GM12878 (cell line): ENCODE results near the gene POMT1. TPM values are rescaled to one million over a fixed set of nuclear protein-coding genes. Genes with fewer than 3 reads are reported as not detected.

Experiments
- ATAC-seq: fragments of 200-7000 bp; cut with Tn5 transposase; 3 replicates; pipeline ENCODE4 v1.9.1; 2020; ENCODE audit warnings: mild to moderate bottlenecking, moderate library complexity
- BruUV-seq: library from RNA; stranded (reverse); fragments of 400-500 nt; replicated peaks from 2 replicates; lab custom pipeline; 2021; lab: Mats Ljungman, UMichigan
- CTCF ChIA-PET: fragments of 300-600 bp; sonication (Branson Sonifier 250); formaldehyde crosslinking; extraction: SDS; loops from one replicate; lab custom pipeline; 2021; ENCODE audit warnings: inconsistent platforms; lab: Yijun Ruan, JAX
- POLR2A ChIA-PET: fragments of 350-600 bp; formaldehyde crosslinking; extraction: SDS; loops from one replicate; lab custom pipeline; 2021; ENCODE audit warnings: inconsistent platforms; lab: Charles Lee
- RAD21 ChIA-PET: fragments of 300-600 bp; sonication (Branson Sonifier 250); formaldehyde crosslinking; loops from one replicate; lab custom pipeline; 2023; ENCODE audit warnings: antibody characterized with exemption; ENCODE audit not compliant: unreplicated experiment; lab: Charles Lee
- SMC1A ChIA-PET: fragments of 300-600 bp; sonication (Branson Sonifier 250); formaldehyde crosslinking; loops from one replicate; lab custom pipeline; 2023; ENCODE audit not compliant: unreplicated experiment, uncharacterized antibody; lab: Charles Lee
- DNase-seq: peaks from one replicate; pipeline ENCODE4 v3.0.0-alpha.2; 2011; ENCODE audit warnings: low read depth, low spot score
- FAIRE-seq: peaks from 3 replicates; lab custom pipeline; 2011; peaks lifted over from hg19 to GRCh38; lab: Jason Lieb, UNC
- H2AFZ ChIP-seq: 2 replicates; pipeline ENCODE4 v1.6.0; 2011; ENCODE audit warnings: low read depth, low read length, control low read depth; ENCODE audit not compliant: control insufficient read depth
- H3K27ac ChIP-seq: 2 replicates; pipeline ENCODE4 v1.5.1; 2011; ENCODE audit warnings: control low read depth; ENCODE audit not compliant: control insufficient read depth, insufficient read depth
- H3K27me3 ChIP-seq, 2 experiments: replicated peaks in 1 of 2; 2 replicates each; pipeline versions ENCODE4 v1.6.0 to v1.6.1; 2011; ENCODE audit warnings: low read length in 1 of 2; ENCODE audit not compliant: control insufficient read depth in 2 of 2, insufficient read depth in 2 of 2
- H3K36me3 ChIP-seq, 2 experiments: 2 replicates each; pipeline ENCODE4 v1.5.1; 2011; ENCODE audit warnings: low read length in 1 of 2; ENCODE audit not compliant: control insufficient read depth in 2 of 2, insufficient read depth in 2 of 2
- H3K4me1 ChIP-seq: 2 replicates; pipeline ENCODE4 v1.6.1; 2011; ENCODE audit warnings: mild to moderate bottlenecking, low read length, moderate library complexity, mixed read lengths; ENCODE audit not compliant: control insufficient read depth, insufficient read depth
- H3K4me2 ChIP-seq: 2 replicates; pipeline ENCODE4 v1.6.0; 2011; ENCODE audit warnings: control low read depth; ENCODE audit not compliant: control insufficient read depth, insufficient read depth
- H3K4me3 ChIP-seq: fragments of 200-600 bp; sonication (generic); 2 replicates; pipeline ENCODE4 v1.5.1; 2016
- H3K79me2 ChIP-seq: 2 replicates; pipeline ENCODE4 v1.6.0; 2011; ENCODE audit warnings: low read length; ENCODE audit not compliant: control insufficient read depth, insufficient read depth
- H3K9ac ChIP-seq: 2 replicates; pipeline ENCODE4 v1.8.0; 2011; ENCODE audit warnings: low read length, control low read depth, mixed read lengths; ENCODE audit not compliant: control insufficient read depth, insufficient read depth
- H3K9me3 ChIP-seq: replicated peaks from 3 replicates; pipeline ENCODE4 v1.5.1; 2011; ENCODE audit warnings: mild to moderate bottlenecking, low read length; ENCODE audit not compliant: control insufficient read depth, insufficient read depth
- H4K20me1 ChIP-seq: 2 replicates; pipeline ENCODE4 v1.6.0; 2011; ENCODE audit not compliant: control insufficient read depth, insufficient read depth
- BACH1 ChIP-seq: fragments of 450-650 bp; IDR thresholded peaks from 2 replicates; pipeline ENCODE4 v1.6.1; 2017; ENCODE audit warnings: mild to moderate bottlenecking, borderline replicate concordance
- HDAC2 ChIP-seq: fragments of 200-600 bp; sonication (generic); IDR thresholded peaks from 2 replicates; pipeline ENCODE4 v1.6.1; 2017
- JUNB ChIP-seq: IDR thresholded peaks from 2 replicates; pipeline ENCODE4 v1.6.1; 2016; ENCODE audit warnings: antibody characterized with exemption, mild to moderate bottlenecking
- MYC ChIP-seq: IDR thresholded peaks from 2 replicates; pipeline ENCODE4 v1.6.1; 2011; ENCODE audit warnings: mild to moderate bottlenecking, low read length, moderate library complexity, inconsistent platforms; ENCODE audit not compliant: insufficient read depth, insufficient replicate concordance, insufficient read length, severe bottlenecking
- NFYA ChIP-seq: IDR thresholded peaks from 2 replicates; pipeline ENCODE4 v1.6.1; 2011; ENCODE audit warnings: low read depth, mild to moderate bottlenecking, low read length, improper control_type of control experiment, borderline replicate concordance
- NR2C2 ChIP-seq: IDR thresholded peaks from 2 replicates; pipeline ENCODE4 v1.6.1; 2011; ENCODE audit warnings: borderline replicate concordance, low read depth; ENCODE audit not compliant: control insufficient read depth, insufficient read length
- PAX5 ChIP-seq: IDR thresholded peaks from 2 replicates; pipeline ENCODE4 v1.6.1; 2011; ENCODE audit warnings: low read depth, low read length, borderline replicate concordance
- RAD51 ChIP-seq: fragments of 450-650 bp; IDR thresholded peaks from 2 replicates; pipeline ENCODE4 v1.6.1; 2016; ENCODE audit warnings: moderate library complexity, mild to moderate bottlenecking, inconsistent platforms
- STAT1 ChIP-seq: fragments of 450-650 bp; conservative IDR thresholded peaks from 2 replicates; pipeline ENCODE4 v1.6.1; 2014; ENCODE audit warnings: antibody characterized with exemption, mild to moderate bottlenecking
- SUZ12 ChIP-seq: fragments of 200-600 bp; sonication (generic); IDR thresholded peaks from one replicate; pipeline ENCODE4 v1.6.1; 2018; ENCODE audit warnings: antibody characterized with exemption, mild to moderate bottlenecking; ENCODE audit not compliant: unreplicated experiment
- TCF12 ChIP-seq: IDR thresholded peaks from 2 replicates; pipeline ENCODE4 v1.6.1; 2011; ENCODE audit warnings: low read depth, mild to moderate bottlenecking, low read length
- ZZZ3 ChIP-seq: IDR thresholded peaks from 2 replicates; pipeline ENCODE4 v1.6.1; 2011; ENCODE audit warnings: low read depth; ENCODE audit not compliant: control insufficient read depth, insufficient read length
- WGBS: methylation state at CpG from one replicate; pipeline ENCODE4 v1.1.6; 2016; ENCODE audit warnings: low lambda C conversion rate; ENCODE audit not compliant: insufficient replicate concordance, insufficient coverage; ENCODE audit errors: missing lambda C conversion rate; 5-methylcytosine and 5-hydroxymethylcytosine counted together
- in situ Hi-C: fragments of 300-500 bp; cut with MboI; formaldehyde crosslinking; loops from 9 replicates; pipeline ENCODE4 v1.14.3; 2018; ENCODE audit warnings: mixed read lengths
- intact Hi-C: fragments of 100-400 bp; cut with micrococcal nuclease; formaldehyde crosslinking; loops from one replicate; pipeline ENCODE4 v1.14.2; 2022; ENCODE audit not compliant: unreplicated experiment
- polyA plus RNA-seq, 11 experiments: library from polyadenylated mRNA; depleted of rRNA in 4 of 11; unstranded in 6 of 11; stranded (reverse) in 5 of 11; fragments of >200 nt; fragmentation: Nextera tagmentation in 4 of 11; fragmentation: Illumina TruSeq in 1 of 11; extraction: Ambion mirVana in 4 of 11; extraction: Trizol in 1 of 11; gene quantifications; 1 replicate in 1 of 11; 2 replicates in 10 of 11; pipeline versions ENCODE4 v1.2.1 to v1.2.3, GENCODE V29; 2011 to 2016; ENCODE audit warnings: inconsistent platforms in 2 of 11, missing spikeins in 2 of 11, low read depth in 1 of 11
- total RNA-seq, 4 experiments: library from RNA; depleted of rRNA in 3 of 4; stranded (reverse); fragments of >200 nt in 3 of 4; fragmentation: Illumina TruSeq in 1 of 4; extraction: Trizol in 1 of 4; gene quantifications; 2 replicates each; pipeline versions ENCODE4 v1.2.1 to v1.2.3, GENCODE V29; 2013 to 2021

POMT1 gene
- total and polyA plus RNA-seq, 10 of the 15 experiments (the other 5 are each of a cell fraction or from before 2014, with no cell fraction given): 1.2 to 19.2 (median 12.6) TPM

- Histone ChIP-seq H3K79me2 (no peaks in the 10 kb centered on the region), H3K9ac (no peak overlapping the region), H2AFZ (no peak overlapping the region), H3K4me3 (no peak overlapping the region), H3K27ac (no peak overlapping the region), H3K36me3 (no peaks in the 10 kb centered on the region), H3K4me1 (no peaks in the 10 kb centered on the region), H3K9me3 (no peaks in the 10 kb centered on the region), H3K4me2 (no peak overlapping the region), H4K20me1 (no peaks in the 10 kb centered on the region), H3K27me3 (no peaks in the 10 kb centered on the region)
- CTCF ChIA-PET: no interaction called here
- SMC1A ChIA-PET: no interaction called here
- RAD21 ChIA-PET: no interaction called here
- 90% methylated on average over 19 of the region's 19 CpGs for WGBS
- ATAC-seq: no peak
- in situ Hi-C loops: no loop called here
- DNase-seq: no peak
- POLR2A ChIA-PET: no interaction called here
- no peak for FAIRE-seq
- intact Hi-C loops: loop anchor here (10.0 kb wide), 1 partner anchor 207 kb away; the partner anchor contains the start of gene RAPGEF1
- no TSS peak for BruUV-seq
- TF ChIP-seq HDAC2: no peak
- TF ChIP-seq ZZZ3: no peak
- no peak for TF ChIP-seq MYC
- TF ChIP-seq STAT1: no peak
- no peak for TF ChIP-seq SUZ12
- TF ChIP-seq JUNB: no peak
- no peak for TF ChIP-seq BACH1
- TF ChIP-seq NFYA: no peak
- TF ChIP-seq TCF12: no peak
- no peak for TF ChIP-seq PAX5
- TF ChIP-seq NR2C2: no peak
- TF ChIP-seq RAD51: no peak
Observed at GRCh38 chr9:131537946-131538345, 35.2 kb downstream of the POMT1 start.
